Right renal pelvis (tissue), 4 donors: Measurements from ENCODE around the gene SAV1. TPM values are rescaled to one million over a fixed set of nuclear protein-coding genes. Genes with fewer than 3 reads are reported as not detected.

Source experiments
- DNase-seq, 4 donors: peaks; one replicate each; pipeline ENCODE4 v3.0.0-alpha.2; 2013; ENCODE audit warnings: low read depth in 4 of 4, low spot score in 3 of 4, missing footprints in 1 of 4
- polyA plus RNA-seq, 4 donors: library from polyadenylated mRNA; unstranded; fragments of 120-200 nt; gene quantifications; one replicate each; pipeline ENCODE4 v1.2.1, GENCODE V29; 2013; ENCODE audit not compliant: insufficient read length in 4 of 4

Gene SAV1
- polyA plus RNA-seq, 4 donors: 39.5 to 48.9 (median 47.4) TPM

DNA sequence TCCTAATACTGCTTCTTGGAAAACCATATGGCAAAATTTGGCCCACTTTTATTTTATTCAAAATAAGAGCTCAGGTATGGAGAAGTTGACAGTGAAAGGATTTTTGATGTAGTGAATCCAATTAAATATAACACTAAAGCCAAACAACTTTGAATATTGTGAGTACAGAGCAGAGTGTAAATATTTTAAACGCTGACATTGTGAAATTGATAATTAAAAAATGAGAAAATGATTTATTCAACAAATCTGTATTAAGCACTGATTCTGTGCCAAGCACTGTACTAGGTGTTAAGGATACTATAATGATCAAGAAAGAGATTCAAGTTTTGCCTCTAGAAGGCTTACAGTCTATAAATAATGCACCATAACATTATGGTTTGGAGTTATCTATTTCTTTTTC is 57.6 kb downstream of the SAV1 start:
- DNase-seq: no peak

DNA sequence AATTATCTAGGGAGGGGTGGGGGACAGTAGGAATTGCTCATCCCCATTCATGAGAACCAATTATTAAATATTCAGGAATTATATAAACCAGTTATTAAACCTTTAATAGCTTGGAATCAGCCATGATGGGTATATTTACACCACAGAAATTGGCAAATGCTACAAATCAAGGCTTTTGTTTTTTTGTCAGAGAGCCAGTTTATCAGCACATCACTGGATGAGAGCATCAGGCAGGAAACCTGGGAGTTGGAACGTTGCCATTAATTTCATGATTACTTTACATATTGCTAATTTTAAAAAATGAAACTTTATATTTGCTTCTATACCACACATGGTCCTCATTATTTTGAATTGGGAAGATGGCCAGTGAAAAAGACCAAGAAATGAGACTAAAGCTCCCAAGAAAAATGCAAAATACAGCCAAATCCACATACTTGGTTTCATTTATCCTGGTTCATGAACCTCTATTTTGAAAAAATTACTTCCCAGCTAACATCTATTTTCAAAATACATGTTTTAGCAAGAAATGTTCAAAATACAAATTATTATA is 59.7 kb downstream of the SAV1 start:
- DNase-seq: no peak

DNA sequence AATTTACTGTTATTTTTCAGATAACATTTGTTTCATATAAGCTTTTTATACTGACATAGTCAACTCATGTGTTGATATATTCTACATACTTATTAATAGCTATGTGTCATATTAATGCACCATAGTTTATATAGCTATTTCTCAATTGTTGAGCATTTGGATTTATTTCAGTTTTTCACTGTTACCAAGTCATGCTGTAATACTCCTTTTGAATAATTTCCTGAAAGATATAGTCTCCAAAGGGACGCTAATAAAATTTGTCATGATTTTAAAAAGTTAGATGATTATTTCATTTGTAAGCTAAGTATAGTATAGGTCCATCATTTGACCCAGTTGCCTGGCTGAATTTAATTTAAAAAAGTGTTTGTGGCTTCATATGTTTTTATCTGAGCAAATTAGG is 60.3 kb downstream of the SAV1 start:
- no peak for DNase-seq

DNA sequence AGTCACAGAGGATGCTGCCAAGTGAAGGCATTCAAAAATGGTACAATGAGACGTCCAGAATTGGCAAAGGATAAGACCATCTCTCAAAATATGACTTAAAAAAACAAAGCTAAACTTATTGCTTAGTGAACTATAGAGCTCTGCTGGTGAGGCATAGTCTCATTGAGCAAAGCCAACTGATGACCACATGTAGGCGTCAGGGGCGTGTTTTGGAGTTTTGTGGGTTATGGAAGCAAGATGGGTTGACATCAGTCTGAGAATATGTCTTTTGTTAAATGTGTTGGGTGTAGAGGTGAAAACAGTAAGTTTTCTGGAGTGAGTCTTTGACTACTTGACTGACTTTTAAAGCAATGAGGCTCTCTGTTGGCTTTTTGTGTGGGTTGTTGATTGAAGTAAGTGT is 60.9 kb downstream of the SAV1 start:
- no peak for DNase-seq

DNA sequence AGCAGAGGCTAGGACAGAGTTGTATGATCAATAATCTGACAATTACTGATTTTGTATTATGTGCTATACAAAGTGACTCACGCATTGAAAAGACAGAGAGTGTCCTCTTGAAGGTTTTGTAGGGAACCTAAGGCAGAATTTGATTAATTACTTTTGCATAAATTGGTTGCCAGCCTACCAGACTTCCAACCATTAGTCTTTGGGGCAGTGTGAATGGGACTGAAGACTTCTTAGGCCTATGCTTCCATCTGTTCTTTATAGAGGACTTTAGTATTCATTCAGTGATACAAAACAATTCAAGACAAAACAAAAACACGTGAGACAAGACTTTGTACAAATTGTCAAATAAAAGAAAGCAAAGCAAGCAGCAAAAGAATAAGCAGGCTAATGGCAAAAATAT is 61.6 kb downstream of the SAV1 start:
- DNase-seq: no peak

DNA sequence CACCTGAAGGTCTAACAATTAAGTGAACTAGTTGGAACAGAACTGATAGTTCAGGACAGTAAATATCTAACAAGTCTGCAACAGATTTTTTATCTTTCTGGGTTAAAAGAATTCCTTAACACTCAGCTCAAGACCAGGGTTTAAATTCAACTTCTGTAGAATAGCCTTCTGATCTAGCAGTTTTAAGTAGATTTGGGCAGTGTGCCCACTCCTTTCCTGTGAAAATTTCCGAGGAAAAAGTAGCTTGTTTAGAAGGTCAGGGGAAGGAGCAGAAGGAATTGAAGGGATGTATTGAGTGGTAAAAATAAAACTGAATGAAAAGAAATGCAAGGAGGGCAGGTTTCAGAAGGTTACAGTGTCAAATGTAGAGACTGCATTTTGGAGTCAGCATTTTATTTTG is 62.3 kb downstream of the SAV1 start:
- DNase-seq: peak in 2 of 4 donors; percentile 6 to 8

DNA sequence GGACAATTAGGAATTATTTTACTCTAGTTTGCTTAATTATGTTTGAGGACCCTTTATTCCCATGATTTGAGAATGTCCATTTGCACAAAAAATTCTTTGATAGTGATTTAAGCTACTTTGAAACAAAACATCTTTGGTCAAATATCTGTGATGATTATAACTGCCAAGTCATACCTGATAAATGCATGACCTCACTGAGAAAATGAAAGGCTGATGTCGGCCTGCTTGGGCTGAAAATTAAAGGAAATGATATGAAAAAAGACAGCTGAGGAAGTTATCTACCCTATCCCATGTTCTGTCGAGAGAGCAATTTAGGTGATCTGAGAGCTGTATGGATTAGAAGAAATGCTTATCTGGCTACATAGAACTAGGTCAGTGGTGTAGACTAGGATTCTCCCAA is 64.5 kb downstream of the SAV1 start:
- no peak for DNase-seq

DNA sequence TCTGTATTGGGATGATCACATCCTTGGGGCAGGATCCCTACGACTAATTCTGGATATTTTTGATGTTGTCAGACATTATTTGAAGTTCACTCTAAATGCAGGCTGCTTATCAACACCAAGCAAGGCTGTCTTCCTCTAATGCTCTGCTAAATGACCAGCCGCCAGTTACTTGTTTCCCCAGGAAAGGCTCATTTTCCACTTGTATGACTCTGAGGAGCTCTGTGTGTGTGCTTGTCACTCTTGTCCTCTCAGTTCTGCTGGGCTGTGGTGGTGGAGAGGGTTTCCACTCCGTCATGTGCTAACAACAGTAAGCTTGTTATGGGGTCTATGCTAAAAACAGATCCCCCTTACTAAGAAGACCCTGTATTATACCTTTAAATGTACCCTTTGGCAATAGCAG is 66.1 kb downstream of the SAV1 start:
- no peak for DNase-seq

DNA sequence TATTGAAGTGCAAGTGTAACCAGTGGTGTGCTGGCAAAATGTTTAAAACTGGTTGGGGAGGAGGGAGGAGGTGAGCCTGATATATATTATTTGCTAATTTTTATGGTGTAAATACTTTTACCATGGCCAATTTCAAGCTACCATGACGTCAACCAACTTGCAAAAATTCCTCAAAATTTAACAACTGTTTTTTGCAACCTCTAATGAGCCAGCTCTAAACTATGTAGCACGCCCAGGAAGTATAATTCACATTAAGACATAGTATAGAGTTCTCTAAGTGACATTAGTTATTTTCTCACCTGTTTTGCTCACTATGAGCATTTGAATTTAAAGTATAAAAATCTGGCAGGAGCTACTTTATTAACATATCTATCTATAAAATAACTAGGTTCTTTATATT is 66.7 kb downstream of the SAV1 start:
- no peak for DNase-seq

DNA sequence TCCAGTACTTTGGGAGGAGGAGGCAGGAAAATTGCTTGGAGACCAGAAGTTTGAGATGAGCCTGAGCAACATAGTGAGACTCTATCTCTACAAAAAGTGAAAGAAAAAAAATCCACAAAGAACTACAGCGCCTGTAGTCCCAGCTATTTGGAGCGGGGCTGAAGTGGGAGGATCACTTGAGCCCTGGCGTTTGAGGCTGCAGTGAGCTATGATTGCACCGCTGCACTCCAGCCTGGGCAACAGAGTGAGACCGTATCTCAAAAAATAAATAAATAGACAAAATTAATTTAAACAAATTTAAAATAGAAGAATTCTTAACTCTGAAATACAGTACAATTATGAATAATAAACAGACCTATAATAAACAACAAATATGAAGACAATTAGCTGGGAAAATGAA is 67.3 kb downstream of the SAV1 start:
- no peak for DNase-seq

DNA sequence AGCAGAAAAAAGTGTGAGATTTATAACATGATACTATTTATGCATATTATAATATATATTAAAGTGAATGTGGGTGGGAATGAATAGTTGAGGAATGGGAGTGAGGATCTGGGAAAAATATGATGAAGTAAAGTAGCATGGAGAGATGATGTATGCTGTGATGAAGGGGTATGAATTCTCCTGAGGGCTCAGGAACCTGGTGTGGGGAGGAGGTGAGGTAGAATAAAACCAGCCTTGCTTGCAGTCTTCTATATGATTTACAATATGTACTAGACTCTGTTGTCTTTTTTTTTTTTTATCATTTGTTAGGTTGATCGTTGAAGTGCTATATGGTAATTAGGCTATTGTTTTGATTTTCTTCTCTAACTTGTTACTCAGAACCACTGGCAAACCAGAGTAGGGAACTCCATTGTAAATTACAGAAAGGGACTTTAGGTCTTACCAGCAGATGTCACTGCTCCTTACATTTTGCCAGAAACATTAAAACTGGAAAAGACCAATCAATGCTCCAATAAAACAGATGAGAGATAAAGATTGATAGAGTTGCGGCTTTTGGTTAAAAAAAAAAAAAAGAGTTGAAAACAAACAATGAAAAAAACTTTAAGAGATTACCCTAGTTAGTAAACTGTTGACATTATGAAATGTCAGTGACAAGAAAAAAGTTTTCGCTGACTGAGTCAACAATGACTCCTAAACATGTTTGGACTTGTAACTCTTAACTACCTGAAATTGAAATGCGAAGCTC is 68.2 kb downstream of the SAV1 start:
- DNase-seq: peak in 3 of 4 donors; percentile 18 to 22 (median 20)

DNA sequence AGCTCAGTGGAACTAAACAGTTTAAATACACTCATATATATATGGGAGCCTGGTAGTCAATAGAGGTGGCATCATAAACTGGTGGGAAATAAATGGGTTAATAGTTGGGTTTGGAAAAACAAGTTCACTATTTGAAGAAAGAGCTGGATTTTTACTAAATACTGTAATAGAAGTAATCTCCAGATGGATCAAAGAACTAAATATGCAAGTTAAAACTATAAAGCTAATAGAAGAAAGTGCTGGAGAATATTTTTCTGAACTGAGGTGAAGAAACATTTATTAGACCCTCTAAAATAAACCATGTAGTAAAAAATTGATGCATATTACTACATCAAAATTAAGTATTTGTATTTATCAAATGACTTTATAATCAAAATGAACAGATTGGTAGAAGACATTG is 69.3 kb downstream of the SAV1 start:
- no peak for DNase-seq

DNA sequence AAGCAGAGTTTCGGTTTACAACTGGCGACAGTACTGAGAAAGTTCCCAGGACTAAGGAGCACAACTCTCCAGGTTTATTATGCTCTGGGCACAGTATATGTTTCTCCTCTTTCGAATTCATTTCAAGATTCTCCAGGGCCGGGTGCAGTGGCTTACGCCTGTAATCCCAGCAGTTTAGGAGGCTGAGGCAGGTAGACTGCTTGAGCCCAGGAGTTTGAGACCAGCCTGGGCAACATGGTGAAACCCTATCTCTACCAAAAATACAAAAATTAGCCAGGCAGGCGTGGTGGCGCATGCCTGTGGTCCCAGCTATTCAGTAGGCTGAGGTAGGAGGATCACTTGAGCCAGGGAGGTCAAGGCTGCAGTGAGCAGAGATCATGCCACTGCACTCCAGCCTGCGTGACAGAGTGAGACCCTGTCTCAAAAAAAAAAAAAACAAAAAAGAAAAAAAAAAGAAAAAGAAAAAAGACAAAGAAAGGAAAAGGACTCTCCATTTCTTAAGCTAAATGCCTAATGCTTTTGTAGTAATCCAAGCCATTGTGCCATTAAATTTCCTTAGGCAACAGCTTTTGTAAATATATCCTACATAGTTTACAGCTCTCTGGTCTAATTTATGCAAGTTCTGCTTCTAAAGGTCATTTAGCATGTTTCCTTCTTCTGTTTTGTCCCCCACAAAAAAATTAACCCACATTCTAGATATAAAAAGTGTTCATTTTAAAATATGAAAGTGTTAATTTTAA is 73.4 kb downstream of the SAV1 start:
- no peak for DNase-seq

DNA sequence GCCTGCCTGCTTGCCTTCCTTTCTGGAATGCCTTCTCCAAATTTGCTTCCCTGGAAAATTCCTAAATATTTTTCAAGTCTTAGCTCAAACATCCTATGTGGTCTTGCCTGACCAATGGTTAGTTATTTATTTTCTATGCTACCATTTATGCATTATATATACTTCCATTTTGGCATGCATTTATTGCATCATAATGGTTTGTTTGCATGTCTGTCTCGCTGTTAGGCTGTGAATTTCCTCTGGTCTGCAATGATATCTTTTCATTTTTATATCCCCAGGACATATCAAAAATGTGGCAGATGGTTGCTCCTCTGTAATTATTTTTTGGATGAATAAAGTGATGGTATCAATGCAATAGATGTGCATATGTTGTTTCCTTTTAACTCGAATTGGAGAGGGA is 77.6 kb downstream of the SAV1 start:
- no peak for DNase-seq

Other genes with a start within 250 kb of the SAV1 start
- 10 to 100 TPM; 44.7 to 62.2 (median 55.8) TPM for gene MAP4K5, start 135.7 kb downstream of the SAV1 start, polyA plus RNA-seq
- gene ATL1, start 108.2 kb downstream of the SAV1 start, polyA plus RNA-seq: 10 to 100 TPM in 1 of 4 donors, 1 to 10 TPM in 3; 7.1 to 10.3 (median 8.9) TPM
- gene NIN, start 162.9 kb upstream of the SAV1 start, polyA plus RNA-seq: 10 to 100 TPM; 30.2 to 35.7 (median 32.2) TPM
- gene ABHD12B, start 203.7 kb upstream of the SAV1 start, polyA plus RNA-seq: under 1 TPM; 0.47 to 0.80 (median 0.77) TPM